GM23248 (cell line): ENCODE measurements around the gene CFAP61. TPM values are rescaled to one million over a fixed set of nuclear protein-coding genes. Genes with fewer than 3 reads are reported as not detected.

Source experiments
- DNase-seq: peaks from one replicate; pipeline ENCODE4 v3.0.0-alpha.2; 2015
- H2AFZ ChIP-seq: fragments of 200-600 bp; sonication (generic); 2 replicates; pipeline ENCODE4 v1.6.1; 2016; ENCODE audit warnings: antibody characterized with exemption
- H3F3A ChIP-seq: fragments of 200-600 bp; sonication (generic); 2 replicates; pipeline ENCODE4 v1.6.1; 2016; ENCODE audit warnings: mild to moderate bottlenecking, antibody characterized with exemption, mixed run types; ENCODE audit not compliant: insufficient read depth
- H3K27ac ChIP-seq: fragments of 200-600 bp; sonication (generic); 2 replicates; pipeline ENCODE4 v1.5.1; 2016; ENCODE audit warnings: mild to moderate bottlenecking
- H3K27me3 ChIP-seq: fragments of 200-600 bp; sonication (generic); replicated peaks from 2 replicates; pipeline ENCODE4 v1.6.1; 2016; ENCODE audit warnings: mild to moderate bottlenecking; ENCODE audit not compliant: insufficient read depth
- H3K36me3 ChIP-seq: fragments of 200-600 bp; sonication (generic); 2 replicates; pipeline ENCODE4 v1.6.1; 2016; ENCODE audit warnings: low read depth, mild to moderate bottlenecking
- H3K4me1 ChIP-seq: fragments of 200-600 bp; sonication (generic); 2 replicates; pipeline ENCODE4 v1.6.1; 2016; ENCODE audit warnings: mild to moderate bottlenecking; ENCODE audit not compliant: insufficient read depth
- H3K4me2 ChIP-seq: fragments of 200-600 bp; sonication (generic); one replicate; pipeline ENCODE4 v1.6.1; 2016; ENCODE audit warnings: mild to moderate bottlenecking; ENCODE audit not compliant: unreplicated experiment
- H3K4me3 ChIP-seq: fragments of 200-600 bp; sonication (generic); 2 replicates; pipeline ENCODE4 v1.5.1; 2016; ENCODE audit warnings: mild to moderate bottlenecking
- H3K79me2 ChIP-seq: fragments of 200-600 bp; sonication (generic); 2 replicates; pipeline ENCODE4 v1.6.1; 2016; ENCODE audit warnings: mild to moderate bottlenecking; ENCODE audit not compliant: insufficient read depth
- H3K9ac ChIP-seq: fragments of 200-600 bp; sonication (generic); 2 replicates; pipeline ENCODE4 v1.6.1; 2016; ENCODE audit warnings: mild to moderate bottlenecking
- H3K9me2 ChIP-seq: fragments of 200-600 bp; sonication (generic); 2 replicates; pipeline ENCODE4 v1.6.1; 2016; ENCODE audit warnings: mixed run types, mild to moderate bottlenecking, moderate library complexity; ENCODE audit not compliant: insufficient read depth
- H3K9me3 ChIP-seq: fragments of 200-600 bp; sonication (generic); one replicate; pipeline ENCODE4 v1.6.1; 2017; ENCODE audit warnings: low read depth
- H4K20me1 ChIP-seq: fragments of 200-600 bp; sonication (generic); 2 replicates; pipeline ENCODE4 v1.6.0; 2016; ENCODE audit not compliant: insufficient read depth
- EZH2 ChIP-seq: fragments of 200-600 bp; sonication (generic); IDR thresholded peaks from 2 replicates; pipeline ENCODE4 v1.6.1; 2018; ENCODE audit warnings: antibody characterized with exemption, mild to moderate bottlenecking; ENCODE audit not compliant: insufficient read depth, poor library complexity, severe bottlenecking
- EZH2phosphoT487 ChIP-seq: fragments of 200-600 bp; sonication (generic); IDR thresholded peaks from 2 replicates; pipeline ENCODE4 v1.6.1; 2018; ENCODE audit warnings: antibody characterized with exemption, moderate library complexity, mild to moderate bottlenecking, low read depth; ENCODE audit not compliant: insufficient read depth
- WGBS, 2 experiments: methylation state at CpG; one replicate each; pipeline ENCODE4 v1.1.6; 2015 to 2017; ENCODE audit warnings: low lambda C conversion rate in 2 of 2, low coverage in 1 of 2; ENCODE audit errors: missing lambda C conversion rate in 2 of 2; 5-methylcytosine and 5-hydroxymethylcytosine counted together
- in situ Hi-C: fragments of 300-500 bp; cut with MboI; formaldehyde crosslinking; loops from 2 replicates; pipeline ENCODE4 v1.15.0; 2020
- polyA plus RNA-seq: library from polyadenylated mRNA; unstranded; fragments of >200 nt; fragmentation: Nextera tagmentation; extraction: Ambion mirVana; gene quantifications from 2 replicates; pipeline ENCODE4 v1.2.1, GENCODE V29; 2016
- total RNA-seq: library from RNA; depleted of rRNA; stranded (reverse); fragments of >200 nt; shearing (Covaris generic); gene quantifications from 2 replicates; pipeline ENCODE4 v1.2.3, GENCODE V29; 2014

Gene CFAP61
- total and polyA plus RNA-seq, 2 experiments from 2014 or later, result not detected

DNA sequence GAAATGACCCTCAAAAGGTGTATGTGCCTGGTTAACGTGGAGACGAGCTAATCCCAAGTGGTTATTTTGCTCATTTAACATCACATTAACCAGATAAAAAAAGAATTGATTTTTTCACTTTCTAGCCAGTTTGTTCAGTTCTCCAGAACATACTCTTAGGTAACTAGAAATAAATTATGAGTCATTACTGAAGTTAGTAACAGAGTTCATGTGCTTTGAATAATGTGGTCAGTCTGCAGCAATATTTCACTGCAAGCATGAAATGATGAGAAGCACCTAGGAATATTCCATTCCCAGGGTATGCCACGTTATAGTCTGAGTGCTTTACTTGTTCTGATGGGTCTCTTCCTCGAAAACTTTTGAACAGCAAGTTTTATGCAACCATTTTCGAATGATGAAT, 177.3 kb downstream of the CFAP61 start:
- Histone ChIP-seq H3F3A (no peaks in the 10 kb centered on the region), H3K27ac (no peak overlapping the region), H3K4me2 (no peak overlapping the region), H3K79me2 (no peaks in the 10 kb centered on the region), H3K4me3 (no peak overlapping the region), H3K27me3 (peaks cover 15% of the 10 kb centered on the region), H3K36me3 (no peaks in the 10 kb centered on the region), H4K20me1 (no peaks in the 10 kb centered on the region), H3K9ac (no peak overlapping the region), H3K9me2 (no peaks in the 10 kb centered on the region), H3K9me3 (no peaks in the 10 kb centered on the region), H2AFZ (no peak overlapping the region), H3K4me1 (no peaks in the 10 kb centered on the region)
- in situ Hi-C loops, result loop anchor here (25.0 kb wide), 1 partner anchor 542 kb away; no protein-coding TSS in a partner anchor
- WGBS, 2 experiments, result 36 to 41% methylated on average over 5 of the region's 5 CpGs
- TF ChIP-seq EZH2phosphoT487, result no peak
- DNase-seq, result peak; percentile 24

DNA sequence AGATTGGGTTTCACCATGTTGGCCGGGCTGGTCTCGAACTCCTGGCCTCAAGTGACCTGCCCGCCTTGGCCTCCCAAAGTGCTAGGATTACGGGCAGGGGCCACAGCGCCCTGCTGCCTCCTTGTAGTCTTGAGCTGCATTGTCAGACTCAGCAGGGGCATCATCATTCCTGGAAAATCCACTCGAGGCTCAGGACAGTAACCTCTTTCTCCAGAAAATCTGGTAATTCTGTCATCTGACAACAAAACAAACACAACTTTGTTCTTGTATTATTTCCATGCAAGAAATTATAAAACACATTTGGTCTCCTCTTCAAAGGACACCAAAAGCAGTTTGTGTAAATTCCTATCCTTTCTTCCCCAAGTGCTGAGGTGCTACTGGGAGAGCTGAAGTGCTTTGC, 178.4 kb downstream of the CFAP61 start:
- WGBS, 2 experiments, result 72% methylated on average over 6 of the region's 6 CpGs
- Histone ChIP-seq H4K20me1 (no peaks in the 10 kb centered on the region), H3K27ac (no peak overlapping the region), H3K27me3 (peaks cover 15% of the 10 kb centered on the region), H3K4me2 (no peak overlapping the region), H2AFZ (no peak overlapping the region), H3K9me3 (no peaks in the 10 kb centered on the region), H3K4me3 (no peak overlapping the region), H3K4me1 (no peaks in the 10 kb centered on the region), H3K36me3 (no peaks in the 10 kb centered on the region), H3F3A (no peaks in the 10 kb centered on the region), H3K79me2 (no peaks in the 10 kb centered on the region), H3K9ac (no peak overlapping the region), H3K9me2 (no peaks in the 10 kb centered on the region)
- no peak for TF ChIP-seq EZH2
- TF ChIP-seq EZH2phosphoT487, result no peak
- DNase-seq, result no peak
- in situ Hi-C loops, result loop anchor here (25.0 kb wide), 1 partner anchor 543 kb away; no protein-coding TSS in a partner anchor

- Histone ChIP-seq H3K4me2 (no peak overlapping the region), H3F3A (no peaks in the 10 kb centered on the region), H3K9me2 (no peaks in the 10 kb centered on the region), H3K36me3 (no peaks in the 10 kb centered on the region), H3K27me3 (peaks cover 15% of the 10 kb centered on the region), H3K27ac (no peak overlapping the region), H3K4me3 (no peak overlapping the region), H3K9ac (no peak overlapping the region), H3K4me1 (no peaks in the 10 kb centered on the region), H4K20me1 (no peaks in the 10 kb centered on the region), H2AFZ (no peak overlapping the region), H3K79me2 (no peaks in the 10 kb centered on the region), H3K9me3 (no peaks in the 10 kb centered on the region)
- TF ChIP-seq EZH2phosphoT487, result no peak
- 43% methylated on average over 10 to 11 of the region's 11 CpGs for WGBS, 2 experiments
- DNase-seq, result no peak
- in situ Hi-C loops, result loop anchor here (25.0 kb wide), 1 partner anchor 544 kb away; no protein-coding TSS in a partner anchor
These were observed 179.4 kb downstream of the CFAP61 start for GRCh38 chr20:20231528-20232298.

- Histone ChIP-seq H3K4me2 (no peak overlapping the region), H3F3A (no peaks in the 10 kb centered on the region), H3K79me2 (no peaks in the 10 kb centered on the region), H3K4me1 (no peaks in the 10 kb centered on the region), H3K4me3 (no peak overlapping the region), H3K9me3 (no peaks in the 10 kb centered on the region), H2AFZ (no peak overlapping the region), H4K20me1 (no peaks in the 10 kb centered on the region), H3K36me3 (no peaks in the 10 kb centered on the region), H3K27me3 (peaks cover 15% of the 10 kb centered on the region), H3K9ac (no peak overlapping the region), H3K9me2 (no peaks in the 10 kb centered on the region), H3K27ac (no peak overlapping the region)
- TF ChIP-seq EZH2phosphoT487, result no peak
- no peak for TF ChIP-seq EZH2
- DNase-seq, result no peak
- WGBS, 2 experiments, result 83 to 87% methylated on average over 19 of the region's 19 CpGs
- in situ Hi-C loops, result loop anchor here (25.0 kb wide), 1 partner anchor 546 kb away; no protein-coding TSS in a partner anchor
These were observed 180.7 kb downstream of the CFAP61 start for GRCh38 chr20:20233041-20233514.
